Measurements from ENCODE around the gene PIK3R2. TPM values are rescaled to one million over a fixed set of nuclear protein-coding genes. Genes with fewer than 3 reads are reported as not detected.
A peak's percentile ranks its signal among the peaks of the same experiment; 100 is the strongest.

PIK3R2 gene
- total RNA-seq, 2 donors from 2014 or later, result 18.9 to 21.8 TPM

GRCh38 chr19:18173572-18174288, 20.8 kb downstream of the PIK3R2 start, which contains the start of gene IFI30:
Gene IFI30, plus strand, starts transcription at chr19:18173813. Its CDS starts 29 bp downstream, at chr19:18173842.
- H3K9me3 ChIP-seq, result no peaks in the 10 kb centered on the region
- intact Hi-C loops (cut with DNase I), result no loop called here
- peak within 1 kb of the TSS; percentile 26 to 55 for H3K4me3 ChIP-seq
- TF ChIP-seq POLR2A (IDR thresholded peaks at IDR 0.05) (peak; percentile 88 to 95 (median 88)), CTCF (IDR thresholded peaks at IDR 0.05) (no peak)
- WGBS, 2 donors, result 0% methylated on average over 5 to 47 of the region's 47 CpGs
- H3K27ac ChIP-seq, result peak within 1 kb of the TSS; percentile 60 to 88 (median 79)
- H3K4me1 ChIP-seq, result peaks cover 25% of the 10 kb centered on the region
- DNase-seq (peak; percentile 87 to 96 (median 94)), ATAC-seq (peak; percentile 88)
- H3K36me3 ChIP-seq (replicated peaks in 1 of 2; ENCODE audit: insufficient read depth in 1 of 2, low read depth in 2 of 2), result no peaks in the 10 kb centered on the region
- no peaks in the 10 kb centered on the region for H3K27me3 ChIP-seq

- Histone ChIP-seq H3K4me1 (peaks cover 25% of the 10 kb centered on the region), H3K27ac (peak overlapping the region in 2 of 4 donors; percentile 60 to 88), H3K36me3 (replicated peaks in 1 of 2; ENCODE audit: insufficient read depth in 1 of 2, low read depth in 2 of 2) (no peaks in the 10 kb centered on the region), H3K27me3 (no peaks in the 10 kb centered on the region), H3K4me3 (no peak overlapping the region), H3K9me3 (no peaks in the 10 kb centered on the region)
- ATAC-seq (no peak), DNase-seq (no peak)
- TF ChIP-seq CTCF (IDR thresholded peaks at IDR 0.05), result no peak
- TF ChIP-seq POLR2A (IDR thresholded peaks at IDR 0.05), result no peak
- intact Hi-C loops (cut with DNase I), result no loop called here
- WGBS, 2 donors, result 72 to 82% methylated on average over 6 to 11 of the region's 11 CpGs
Measured at GRCh38 chr19:18174983-18175382, 22.0 kb downstream of the PIK3R2 start.

- ATAC-seq, result no peak
- Histone ChIP-seq H3K27me3 (no peaks in the 10 kb centered on the region), H3K9me3 (no peaks in the 10 kb centered on the region), H3K36me3 (replicated peaks in 1 of 2; ENCODE audit: insufficient read depth in 1 of 2, low read depth in 2 of 2) (no peaks in the 10 kb centered on the region), H3K4me3 (no peak overlapping the region), H3K27ac (no peak overlapping the region), H3K4me1 (peaks cover 22% of the 10 kb centered on the region)
- intact Hi-C loops (cut with DNase I), result no loop called here
- 72 to 89% methylated on average over 9 to 18 of the region's 19 CpGs for WGBS, 2 donors
- TF ChIP-seq POLR2A (IDR thresholded peaks at IDR 0.05) (no peak), CTCF (IDR thresholded peaks at IDR 0.05) (no peak)
- DNase-seq, result no peak
Measured at GRCh38 chr19:18176367-18177310, 23.7 kb downstream of the PIK3R2 start.

GRCh38 chr19:18179957-18180356, 27.0 kb downstream of the PIK3R2 start:
- 89 to 95% methylated on average over 5 of the region's 5 CpGs for WGBS, 2 donors
- intact Hi-C loops (cut with DNase I), result no loop called here
- Histone ChIP-seq H3K4me3 (no peak overlapping the region), H3K27ac (no peak overlapping the region), H3K4me1 (peaks cover 3% of the 10 kb centered on the region), H3K27me3 (no peaks in the 10 kb centered on the region), H3K9me3 (no peaks in the 10 kb centered on the region), H3K36me3 (replicated peaks in 1 of 2; ENCODE audit: insufficient read depth in 1 of 2, low read depth in 2 of 2) (no peaks in the 10 kb centered on the region)
- DNase-seq, result no peak
- no peak for ATAC-seq
- TF ChIP-seq CTCF (IDR thresholded peaks at IDR 0.05), result no peak
- TF ChIP-seq POLR2A (IDR thresholded peaks at IDR 0.05), result no peak

All from body of pancreas (tissue), 4 donors.